Smooth muscle cell (in vitro differentiated cells): Measurements from ENCODE around the gene CLIC5. TPM values are rescaled to one million over a fixed set of nuclear protein-coding genes. Genes with fewer than 3 reads are reported as not detected.

Experiments
- DNase-seq: peaks from one replicate; lab custom pipeline; 2025; ENCODE audit not compliant: unreplicated experiment; lab: John Stamatoyannopoulos, UW
- H2AFZ ChIP-seq: fragments of 200-600 bp; sonication (generic); 2 replicates; pipeline ENCODE4 v1.6.0; 2016; ENCODE audit warnings: antibody characterized with exemption, low read depth, mild to moderate bottlenecking
- H3F3A ChIP-seq: fragments of 200-600 bp; sonication (generic); 2 replicates; pipeline ENCODE4 v1.6.0; 2017; ENCODE audit warnings: antibody characterized with exemption, low read depth
- H3K27ac ChIP-seq: fragments of 200-600 bp; sonication (generic); 2 replicates; pipeline ENCODE4 v1.5.1; 2016; ENCODE audit warnings: low read depth, mild to moderate bottlenecking
- H3K27me3 ChIP-seq: fragments of 200-600 bp; sonication (generic); 2 replicates; pipeline ENCODE4 v1.6.1; 2016; ENCODE audit warnings: low read depth, mild to moderate bottlenecking
- H3K36me3 ChIP-seq: fragments of 200-600 bp; sonication (generic); 2 replicates; pipeline ENCODE4 v1.5.1; 2016; ENCODE audit warnings: low read depth
- H3K4me1 ChIP-seq: fragments of 200-600 bp; sonication (generic); 2 replicates; pipeline ENCODE4 v1.5.1; 2016; ENCODE audit warnings: low read depth
- H3K4me2 ChIP-seq: fragments of 200-600 bp; sonication (generic); 2 replicates; pipeline ENCODE4 v1.6.0; 2016; ENCODE audit warnings: mild to moderate bottlenecking
- H3K4me3 ChIP-seq: fragments of 200-600 bp; sonication (generic); 2 replicates; pipeline ENCODE4 v1.5.1; 2016; ENCODE audit warnings: mild to moderate bottlenecking
- H3K79me2 ChIP-seq: fragments of 200-600 bp; sonication (generic); 2 replicates; pipeline ENCODE4 v1.6.0; 2016; ENCODE audit warnings: low read depth, mild to moderate bottlenecking
- H3K9ac ChIP-seq: fragments of 200-600 bp; sonication (generic); 2 replicates; pipeline ENCODE4 v1.6.0; 2016; ENCODE audit warnings: low read depth
- H3K9me3 ChIP-seq: fragments of 200-600 bp; sonication (generic); replicated peaks from 2 replicates; pipeline ENCODE4 v1.5.1; 2016; ENCODE audit warnings: low read depth
- H4K20me1 ChIP-seq: fragments of 200-600 bp; sonication (generic); 2 replicates; pipeline ENCODE4 v1.6.0; 2016; ENCODE audit warnings: low read depth
- CTCF ChIP-seq: fragments of 200-600 bp; sonication (generic); IDR thresholded peaks from 2 replicates; pipeline ENCODE4 v1.5.1; 2017; ENCODE audit warnings: borderline replicate concordance, mild to moderate bottlenecking, antibody characterized with exemption; ENCODE audit not compliant: insufficient read depth, poor library complexity, severe bottlenecking
- WGBS: methylation state at CpG from one replicate; pipeline ENCODE4 v1.1.7; 2016; ENCODE audit warnings: low lambda C conversion rate; 5-methylcytosine and 5-hydroxymethylcytosine counted together
- polyA plus RNA-seq: library from polyadenylated mRNA; unstranded; fragments of >200 nt; fragmentation: Nextera tagmentation; extraction: Ambion mirVana; gene quantifications from 2 replicates; pipeline ENCODE4 v1.2.1, GENCODE V29; 2016
- total RNA-seq: library from RNA; depleted of rRNA; stranded (reverse); fragments of >200 nt; gene quantifications from 2 replicates; pipeline ENCODE4 v1.2.3, GENCODE V29; 2014

CLIC5 gene
- total and polyA plus RNA-seq, 2 experiments from 2014 or later = 0.97 to 4.4 TPM

GRCh38 chr6:45870531-45870930 is 145.1 kb downstream of the CLIC5 start:
- no peak for DNase-seq
- H3K79me2 ChIP-seq = no peaks in the 10 kb centered on the region
- H3K9ac ChIP-seq = no peak overlapping the region
- no peak overlapping the region for H3K4me3 ChIP-seq
- H3K36me3 ChIP-seq = no peaks in the 10 kb centered on the region
- H4K20me1 ChIP-seq = no peaks in the 10 kb centered on the region
- WGBS = 95% methylated on average over 4 of the region's 4 CpGs
- no peak overlapping the region for H3K4me2 ChIP-seq
- H3K4me1 ChIP-seq = no peaks in the 10 kb centered on the region
- H3K27me3 ChIP-seq = peaks cover 52% of the 10 kb centered on the region
- no peak for TF ChIP-seq CTCF
- H3F3A ChIP-seq = no peaks in the 10 kb centered on the region
- no peaks in the 10 kb centered on the region for H3K9me3 ChIP-seq
- H3K27ac ChIP-seq = no peak overlapping the region
- no peak overlapping the region for H2AFZ ChIP-seq

- no peak for DNase-seq
- no peaks in the 10 kb centered on the region for H3K36me3 ChIP-seq
- no peak overlapping the region for H2AFZ ChIP-seq
- H3K4me1 ChIP-seq = no peaks in the 10 kb centered on the region
- H3K9ac ChIP-seq = no peak overlapping the region
- WGBS = 96% methylated on average over 2 of the region's 2 CpGs
- no peak overlapping the region for H3K4me3 ChIP-seq
- H3K27me3 ChIP-seq = peaks cover 36% of the 10 kb centered on the region
- no peaks in the 10 kb centered on the region for H3K79me2 ChIP-seq
- no peaks in the 10 kb centered on the region for H3F3A ChIP-seq
- no peak overlapping the region for H3K27ac ChIP-seq
- TF ChIP-seq CTCF = no peak
- H3K4me2 ChIP-seq = no peak overlapping the region
- no peaks in the 10 kb centered on the region for H3K9me3 ChIP-seq
- no peaks in the 10 kb centered on the region for H4K20me1 ChIP-seq
These were observed 151.0 kb downstream of the CLIC5 start for GRCh38 chr6:45864651-45865050.

GRCh38 chr6:45858691-45859090 is 157.0 kb downstream of the CLIC5 start:
- H4K20me1 ChIP-seq = no peaks in the 10 kb centered on the region
- no peak overlapping the region for H3K4me3 ChIP-seq
- no peak overlapping the region for H3K4me2 ChIP-seq
- H2AFZ ChIP-seq = no peak overlapping the region
- DNase-seq = no peak
- H3F3A ChIP-seq = no peaks in the 10 kb centered on the region
- peaks cover 25% of the 10 kb centered on the region for H3K27me3 ChIP-seq
- no peak overlapping the region for H3K27ac ChIP-seq
- no peaks in the 10 kb centered on the region for H3K9me3 ChIP-seq
- H3K4me1 ChIP-seq = no peaks in the 10 kb centered on the region
- TF ChIP-seq CTCF = no peak
- no peaks in the 10 kb centered on the region for H3K79me2 ChIP-seq
- H3K36me3 ChIP-seq = no peaks in the 10 kb centered on the region
- no peak overlapping the region for H3K9ac ChIP-seq
- WGBS = 92% methylated on average over 3 of the region's 3 CpGs

- H3K9ac ChIP-seq = no peak overlapping the region
- H2AFZ ChIP-seq = no peak overlapping the region
- H4K20me1 ChIP-seq = no peaks in the 10 kb centered on the region
- no peaks in the 10 kb centered on the region for H3K4me1 ChIP-seq
- WGBS = 94% methylated on average over 2 of the region's 2 CpGs
- no peak overlapping the region for H3K27ac ChIP-seq
- no peak for TF ChIP-seq CTCF
- H3K4me3 ChIP-seq = no peak overlapping the region
- no peaks in the 10 kb centered on the region for H3K9me3 ChIP-seq
- no peaks in the 10 kb centered on the region for H3K36me3 ChIP-seq
- no peaks in the 10 kb centered on the region for H3F3A ChIP-seq
- peaks cover 25% of the 10 kb centered on the region for H3K27me3 ChIP-seq
- no peak overlapping the region for H3K4me2 ChIP-seq
- no peak for DNase-seq
- no peaks in the 10 kb centered on the region for H3K79me2 ChIP-seq
These were observed 157.8 kb downstream of the CLIC5 start for GRCh38 chr6:45857827-45858226.
